ENCODE results near the gene FBP2. TPM values are rescaled to one million over a fixed set of nuclear protein-coding genes. Genes with fewer than 3 reads are reported as not detected.

FBP2 gene
- total and polyA plus RNA-seq, 10 of the 15 experiments (the other 5 are each of a cell fraction or from before 2014, with no cell fraction given), result 0.07 to 1.1 (median 0.12) TPM; not detected in 6

- H3K9ac ChIP-seq (ENCODE audit: control insufficient read depth, insufficient read depth, low read length), result no peak overlapping the region
- no peak for TF ChIP-seq CBX5 (IDR thresholded peaks at IDR 0.05; ENCODE audit: low read depth)
- no peak for TF ChIP-seq SIX5 (IDR thresholded peaks at IDR 0.05; ENCODE audit: low read depth, low read length, severe bottlenecking)
- TF ChIP-seq MTA3 (IDR thresholded peaks at IDR 0.05; ENCODE audit: borderline replicate concordance, low read length), result no peak
- no peak for TF ChIP-seq ZNF622 (IDR thresholded peaks at IDR 0.05)
- TF ChIP-seq ZZZ3 (IDR thresholded peaks at IDR 0.05; ENCODE audit: control insufficient read depth, insufficient read length, low read depth), result no peak
- TF ChIP-seq TCF3 (IDR thresholded peaks at IDR 0.05; ENCODE audit: borderline replicate concordance, insufficient read depth, low read depth, low read length), result no peak
- TF ChIP-seq MAX (IDR thresholded peaks at IDR 0.05; ENCODE audit: low read depth, low read length), result no peak
- TF ChIP-seq ZBTB33 (IDR thresholded peaks at IDR 0.05), result no peak
- no peak for TF ChIP-seq NR2C1 (IDR thresholded peaks at IDR 0.05)
- TF ChIP-seq MTA2 (IDR thresholded peaks at IDR 0.05; ENCODE audit: low read depth), result no peak
- TF ChIP-seq STAT1 (conservative IDR thresholded peaks at IDR 0.05), result no peak
- no peak for TF ChIP-seq IRF5 (IDR thresholded peaks at IDR 0.05; ENCODE audit: borderline replicate concordance)
- TF ChIP-seq HCFC1 (IDR thresholded peaks at IDR 0.05; ENCODE audit: low read length), result no peak
- no peak for TF ChIP-seq SMAD5 (IDR thresholded peaks at IDR 0.05; ENCODE audit: low read depth)
- TF ChIP-seq PKNOX1 (IDR thresholded peaks at IDR 0.05), result no peak
- TF ChIP-seq NR2C2 (IDR thresholded peaks at IDR 0.05; ENCODE audit: borderline replicate concordance, control insufficient read depth, insufficient read length, low read depth), result no peak
- TF ChIP-seq NKRF (conservative IDR thresholded peaks at IDR 0.05), result no peak
- TF ChIP-seq KDM1A (IDR thresholded peaks at IDR 0.05; ENCODE audit: borderline replicate concordance), result no peak
These were observed 44.9 kb upstream of the FBP2 start for GRCh38 chr9:94638335-94639060.

More at GRCh38 chr9:94638335-94639060, 44.9 kb upstream of the FBP2 start:
- ATAC-seq, result no peak; the same call in 2 of the 3 replicates
- ChIA-PET CTCF (interaction anchor here (0.6 kb wide), 1 partner anchor 86 kb away, joined by 3 read pairs; no protein-coding TSS in a partner anchor), POLR2A (no interaction called here), RAD21 (ENCODE audit: unreplicated experiment) (no interaction called here), SMC1A (ENCODE audit: uncharacterized antibody, unreplicated experiment) (no interaction called here)
- no peaks in the 10 kb centered on the region for H3K79me2 ChIP-seq (ENCODE audit: control insufficient read depth, insufficient read depth, low read length)
- FAIRE-seq, result no peak
- H3K36me3 ChIP-seq (ENCODE audit: control insufficient read depth in 2 of 2, insufficient read depth in 2 of 2, low read length in 1 of 2), result no peaks in the 10 kb centered on the region
- no peaks in the 10 kb centered on the region for H4K20me1 ChIP-seq (ENCODE audit: control insufficient read depth, insufficient read depth)
- no peak overlapping the region; the same call in 1 of the 2 replicates for H3K4me3 ChIP-seq
- H2AFZ ChIP-seq (ENCODE audit: control insufficient read depth, low read depth, low read length), result no peak overlapping the region
- no peak for DNase-seq (ENCODE audit: low read depth, low spot score)
- H3K4me1 ChIP-seq (ENCODE audit: control insufficient read depth, insufficient read depth, low read length), result peaks cover 4% of the 10 kb centered on the region; the same call in 1 of the 2 replicates
- H3K9me3 ChIP-seq (replicated peaks; ENCODE audit: control insufficient read depth, insufficient read depth, low read length), result no peaks in the 10 kb centered on the region
- no TSS peak for BruUV-seq (replicated peaks)
- peaks cover 4 to 7% of the 10 kb centered on the region in 2 experiments; a peak in 3 of 4 replicates for H3K27me3 ChIP-seq (replicated peaks in 1 of 2; ENCODE audit: control insufficient read depth in 2 of 2, insufficient read depth in 2 of 2, low read length in 1 of 2)
- no peak overlapping the region for H3K27ac ChIP-seq (ENCODE audit: control insufficient read depth, insufficient read depth)
- in situ Hi-C loops (cut with MboI), result no loop called here
- H3K4me2 ChIP-seq (ENCODE audit: control insufficient read depth, insufficient read depth), result peak overlapping the region; percentile 96
- WGBS (ENCODE audit: insufficient coverage, insufficient replicate concordance, low lambda C conversion rate, missing lambda C conversion rate), result 47% methylated on average over 16 of the region's 17 CpGs
- intact Hi-C loops (cut with micrococcal nuclease; ENCODE audit: unreplicated experiment), result no loop called here
